Heart left ventricle (tissue), 16 donors: Measurements from ENCODE around the gene CGB7. TPM values are rescaled to one million over a fixed set of nuclear protein-coding genes. Genes with fewer than 3 reads are reported as not detected.

ENCODE experiments used
- ATAC-seq, 4 donors: fragments of 200-7000 bp; cut with Tn5 transposase; one replicate each; pipeline ENCODE4 v1.9.1; 2020 to 2022; ENCODE audit warnings: moderate library complexity in 4 of 4, mild to moderate bottlenecking in 3 of 4, moderate number of reproducible peaks in 1 of 4
- DNase-seq, 5 donors: peaks; one replicate each; pipeline ENCODE4 v3.0.0-alpha.2; 2020
- H3K27ac ChIP-seq, 12 donors: fragments of 200-600 bp; sonication (generic) in 4 of 12; one replicate each; pipeline versions ENCODE4 v1.5.0 to v1.8.0; 2016 to 2022; ENCODE audit warnings: mild to moderate bottlenecking in 2 of 12
- H3K27me3 ChIP-seq, 9 donors: fragments of 200-600 bp; sonication (generic) in 2 of 9; one replicate each; pipeline versions ENCODE4 v1.5.1 to v1.8.0; 2016 to 2022; ENCODE audit warnings: mild to moderate bottlenecking in 3 of 9
- H3K36me3 ChIP-seq, 9 donors: fragments of 200-600 bp; sonication (generic) in 2 of 9; one replicate each; pipeline versions ENCODE4 v1.5.0 to v1.8.0; 2018 to 2022; ENCODE audit warnings: mild to moderate bottlenecking in 2 of 9
- H3K4me1 ChIP-seq, 12 donors: fragments of 200-600 bp; sonication (generic) in 4 of 12; one replicate each; pipeline versions ENCODE4 v1.5.0 to v1.8.0; 2016 to 2022; ENCODE audit warnings: mild to moderate bottlenecking in 3 of 12
- H3K4me3 ChIP-seq, 12 donors: fragments of 200-600 bp; sonication (generic) in 4 of 12; one replicate each; pipeline versions ENCODE4 v1.5.0 to v1.8.0; 2017 to 2022; ENCODE audit warnings: mild to moderate bottlenecking in 9 of 12, moderate library complexity in 4 of 12
- H3K9me3 ChIP-seq, 12 donors: fragments of 200-600 bp; sonication (generic) in 4 of 12; one replicate each; pipeline versions ENCODE4 v1.5.0 to v1.8.0; 2016 to 2022; ENCODE audit warnings: mild to moderate bottlenecking in 1 of 12
- CTCF ChIP-seq, 12 donors: fragments of 200-600 bp; sonication (generic) in 4 of 12; IDR thresholded peaks; one replicate each; pipeline versions ENCODE4 v1.5.0 to v1.8.0; 2018 to 2022; ENCODE audit warnings: antibody characterized with exemption in 12 of 12, mild to moderate bottlenecking in 5 of 12
- POLR2A ChIP-seq, 2 donors: fragments of 450-650 bp; IDR thresholded peaks; one replicate each; pipeline ENCODE4 v1.6.1; 2017; ENCODE audit warnings: antibody characterized with exemption in 2 of 2, mild to moderate bottlenecking in 2 of 2, moderate library complexity in 2 of 2
- WGBS, 4 donors: extraction: QIAGEN DNeasy Blood & Tissue Kit in 2 of 4; methylation state at CpG; one replicate each; pipeline versions ENCODE4 v1.1.5 to v1.1.7; 2013 to 2018; 5-methylcytosine and 5-hydroxymethylcytosine counted together
- intact Hi-C, 10 donors: fragments of 100-400 bp; cut with DNase I; formaldehyde crosslinking; loops; one replicate each; pipeline versions ENCODE4 v1.11.1 to v1.14.2; 2022
- polyA plus RNA-seq, 2 donors: library from polyadenylated mRNA; stranded (reverse); fragments of 200-250 nt; gene quantifications; one replicate each; pipeline ENCODE4 v1.2.3, GENCODE V29; 2013
- total RNA-seq, 9 donors: library from RNA; depleted of rRNA in 2 of 9; stranded (reverse); fragments of >200 nt in 2 of 9; fragmentation: NEBNext Ultra II Directional in 3 of 9; extraction: Animal tissue kit (Norgen Biotek cat#: 25700) in 3 of 9; gene quantifications; one replicate each; pipeline versions ENCODE4 v1.1.0 to v1.2.4, GENCODE V29; 2016 to 2023
- donor health status: ischemic (EF 13 %, LVEDD 7.1; RV severe dilation, severe dysfunction).
- donor health status: healthy with polysubstance abuse.
- donor health status: DM: no; HTN: yes; CAD: no.
- donor health status: DM: no; HTN: no; CAD: no.
- donor health status: ischemic (EF 25% LVEDD 6.9; RV normal size, moderate dysfunction).
- donor health status: ischemic (EF 25% LVEDD 5.7; RV mildly dilated, moderate dysfunction).
- donor health status: healthy.
- donor health status: DM: yes; HTN: yes; CAD: no.
- donor health status: ischemic (EF 35%, LVEDD 5.7; RV mildly dilated, moderate dysfunction).
- donor health status: nonischemic (EF 11% LVEDD 7.7; RV severe dilation, severe dysfunction).
- donor health status: DM: yes; HTN: yes; CAD: no.
- donor health status: PGD.
- donor health status: ischemic (EF 29% LVEDD 5.4; RV normal size, mild dysfunction).
- donor health status: nonischemic (EF 23%, LVEDD 6.1; RV moderate dilation, normal function).

Gene CGB7
- total and polyA plus RNA-seq, 11 donors, result 0.08 to 0.27 (median 0.08) TPM; not detected in 8

- intact Hi-C loops, result no loop called here
- DNase-seq (no peak), ATAC-seq (peak in 3 of 4 donors; percentile 19 to 48 (median 44))
- H3K27me3 ChIP-seq, result peaks cover 0 to 72% (median 20%) of the 10 kb centered on the region in 9 donors
- no peaks in the 10 kb centered on the region for H3K9me3 ChIP-seq
- no peaks in the 10 kb centered on the region for H3K36me3 ChIP-seq
- H3K4me3 ChIP-seq, result peak within 1 kb of the TSS in 10 of 12 donors; percentile 3 to 44 (median 28)
- 4 to 13% (median 5%) methylated on average over 10 to 53 of the region's 53 CpGs for WGBS, 4 donors
- no peak within 1 kb of the TSS for H3K27ac ChIP-seq
- no peak for TF ChIP-seq CTCF (IDR thresholded peaks at IDR 0.05)
- no peak for TF ChIP-seq POLR2A (IDR thresholded peaks at IDR 0.05)
- H3K4me1 ChIP-seq, result peaks cover 0 to 13% (median 6%) of the 10 kb centered on the region in 12 donors
These were observed 7.4 kb upstream of the CGB7 start, which contains the start of gene NTF4 for GRCh38 chr19:49064768-49065611. TSS of gene NTF4 (minus strand) at chr19:49064818. CDS start at chr19:49061997, 2,821 bp downstream.

GRCh38 chr19:49064029-49064629, 6.6 kb upstream of the CGB7 start:
- H3K4me1 ChIP-seq, result peaks cover 0 to 13% (median 6%) of the 10 kb centered on the region in 12 donors
- ATAC-seq, result peak in 1 of 4 donors; percentile 14
- H3K4me3 ChIP-seq, result no peak overlapping the region
- H3K27me3 ChIP-seq, result peaks cover 0 to 65% (median 17%) of the 10 kb centered on the region in 9 donors
- H3K27ac ChIP-seq, result no peak overlapping the region
- H3K36me3 ChIP-seq, result no peaks in the 10 kb centered on the region
- WGBS, 4 donors, result 45 to 68% (median 52%) methylated on average over 9 to 10 of the region's 10 CpGs
- DNase-seq, result no peak
- TF ChIP-seq POLR2A (IDR thresholded peaks at IDR 0.05) (no peak), CTCF (IDR thresholded peaks at IDR 0.05) (no peak)
- no peaks in the 10 kb centered on the region for H3K9me3 ChIP-seq
- intact Hi-C loops, result no loop called here

- 75 to 84% (median 79%) methylated on average over 18 to 25 of the region's 25 CpGs for WGBS, 4 donors
- H3K4me3 ChIP-seq, result no peak overlapping the region
- no peak overlapping the region for H3K27ac ChIP-seq
- TF ChIP-seq CTCF (IDR thresholded peaks at IDR 0.05), result no peak
- no peak for TF ChIP-seq POLR2A (IDR thresholded peaks at IDR 0.05)
- intact Hi-C loops, result no loop called here
- H3K27me3 ChIP-seq, result peaks cover 0 to 64% (median 20%) of the 10 kb centered on the region in 9 donors
- no peaks in the 10 kb centered on the region for H3K36me3 ChIP-seq
- DNase-seq (no peak), ATAC-seq (no peak)
- H3K4me1 ChIP-seq, result peaks cover 0 to 29% (median 16%) of the 10 kb centered on the region in 12 donors
- H3K9me3 ChIP-seq, result no peaks in the 10 kb centered on the region
These were observed 3.9 kb upstream of the CGB7 start for GRCh38 chr19:49061445-49061844.

GRCh38 chr19:49061000-49061399, 3.5 kb upstream of the CGB7 start:
- Histone ChIP-seq H3K36me3 (no peaks in the 10 kb centered on the region), H3K4me3 (no peak overlapping the region), H3K4me1 (peaks cover 0 to 33% (median 16%) of the 10 kb centered on the region in 12 donors), H3K27ac (no peak overlapping the region), H3K9me3 (no peaks in the 10 kb centered on the region), H3K27me3 (peaks cover 0 to 62% (median 20%) of the 10 kb centered on the region in 9 donors)
- ATAC-seq (no peak), DNase-seq (no peak)
- intact Hi-C loops, result no loop called here
- WGBS, 4 donors, result 90 to 100% (median 97%) methylated on average over 2 of the region's 2 CpGs
- TF ChIP-seq CTCF (IDR thresholded peaks at IDR 0.05) (no peak), POLR2A (IDR thresholded peaks at IDR 0.05) (no peak)
